Natural killer cell (primary cell): ENCODE results near the gene PPP1R13L. TPM values are rescaled to one million over a fixed set of nuclear protein-coding genes. Genes with fewer than 3 reads are reported as not detected.

Experiments used
- ATAC-seq, 3 donors: fragments of 150-1000 bp in 2 of 3; fragments of 200-7000 bp in 1 of 3; cut with Tn5 transposase; 1 replicate in 1 of 3; 2 replicates in 2 of 3; pipeline ENCODE4 v1.10.0; 2021; ENCODE audit warnings: mild to moderate bottlenecking in 2 of 3, moderate library complexity in 2 of 3
- DNase-seq, 2 donors: peaks; one replicate each; pipeline versions ENCODE4 v3.0.0 to v3.0.0-alpha.2; 2013 to 2021; ENCODE audit warnings: mixed read lengths in 1 of 2
- H3K27ac ChIP-seq: one replicate; pipeline ENCODE4 v1.5.1; 2013; ENCODE audit warnings: mild to moderate bottlenecking, low read length
- H3K27me3 ChIP-seq: one replicate; pipeline ENCODE4 v1.6.1; 2013; ENCODE audit warnings: low read length; ENCODE audit not compliant: control insufficient read depth, insufficient read depth
- H3K36me3 ChIP-seq: one replicate; pipeline ENCODE4 v1.6.1; 2013; ENCODE audit warnings: low read length; ENCODE audit not compliant: control insufficient read depth, insufficient read depth
- H3K4me1 ChIP-seq: one replicate; pipeline ENCODE4 v1.6.1; 2013; ENCODE audit warnings: low read length; ENCODE audit not compliant: control insufficient read depth, insufficient read depth
- H3K4me3 ChIP-seq: one replicate; pipeline ENCODE4 v1.5.1; 2013; ENCODE audit warnings: low read length
- H3K9me3 ChIP-seq: one replicate; pipeline ENCODE4 v1.6.1; 2013; ENCODE audit warnings: low read length; ENCODE audit not compliant: control insufficient read depth, insufficient read depth
- H3K27ac Mint-ChIP-seq, 2 donors: one replicate each; pipeline ENCODE4 v1.8.0; 2022; ENCODE audit warnings: mild to moderate bottlenecking in 2 of 2, mixed read lengths in 2 of 2, moderate library complexity in 1 of 2
- H3K27me3 Mint-ChIP-seq, 2 donors: one replicate each; pipeline ENCODE4 v1.8.0; 2022; ENCODE audit warnings: low read depth in 2 of 2, mixed read lengths in 2 of 2
- H3K36me3 Mint-ChIP-seq: one replicate; pipeline ENCODE4 v1.8.0; 2022; ENCODE audit warnings: mixed read lengths
- H3K4me1 Mint-ChIP-seq, 2 donors: one replicate each; pipeline ENCODE4 v1.8.0; 2022; ENCODE audit warnings: mixed read lengths in 2 of 2
- H3K4me3 Mint-ChIP-seq: one replicate; pipeline ENCODE4 v1.8.0; 2022; ENCODE audit warnings: mild to moderate bottlenecking, moderate library complexity, mixed read lengths
- H3K9me3 Mint-ChIP-seq, 2 donors: one replicate each; pipeline ENCODE4 v1.8.0; 2022; ENCODE audit warnings: mixed read lengths in 2 of 2
- CTCF ChIP-seq: fragments of 200-600 bp; IDR thresholded peaks from one replicate; pipeline ENCODE4 v1.8.0; 2022; ENCODE audit warnings: antibody characterized with exemption
- WGBS: methylation state at CpG from one replicate; pipeline ENCODE4 v1.1.7; 2013; ENCODE audit warnings: missing lambda C conversion rate; ENCODE audit not compliant: insufficient coverage; 5-methylcytosine and 5-hydroxymethylcytosine counted together
- intact Hi-C: fragments of 100-400 bp; cut with micrococcal nuclease; formaldehyde crosslinking; loops from one replicate; pipeline ENCODE4 v1.14.2; 2022
- total RNA-seq, 4 donors: library from RNA; stranded (reverse); fragments of 120-200 nt in 1 of 4; gene quantifications; one replicate each; pipeline versions ENCODE4 v1.2.3 to v1.2.4, GENCODE V29; 2013 to 2022

Gene PPP1R13L
- total RNA-seq, 3 donors from 2014 or later (not counting 1 experiment from before 2014, with no cell fraction given): 5.6 to 7.4 (median 5.9) TPM

- H3K27me3 Mint-ChIP-seq: peaks cover 10 to 22% of the 10 kb centered on the region in 2 donors
- H3K36me3 Mint-ChIP-seq: no peaks in the 10 kb centered on the region
- 80% methylated on average over 29 of the region's 29 CpGs for WGBS
- ATAC-seq (no peak), DNase-seq (no peak)
- no peaks in the 10 kb centered on the region for H3K9me3 Mint-ChIP-seq
- peaks cover 0 to 4% of the 10 kb centered on the region in 2 donors for H3K4me1 Mint-ChIP-seq
- H3K4me3 ChIP-seq: no peak overlapping the region
- no peak for TF ChIP-seq CTCF
- H3K4me3 Mint-ChIP-seq: no peak overlapping the region
- no peaks in the 10 kb centered on the region for H3K4me1 ChIP-seq
- H3K27ac Mint-ChIP-seq: no peak overlapping the region
- no peaks in the 10 kb centered on the region for H3K36me3 ChIP-seq
- intact Hi-C loops: no loop called here
- no peaks in the 10 kb centered on the region for H3K9me3 ChIP-seq
- H3K27ac ChIP-seq: no peak overlapping the region
- H3K27me3 ChIP-seq: peaks cover 15% of the 10 kb centered on the region
Measured at GRCh38 chr19:45382426-45382825, 22.4 kb downstream of the PPP1R13L start.

- Mint-ChIP-seq H3K36me3 (no peaks in the 10 kb centered on the region), H3K4me1 (no peaks in the 10 kb centered on the region), H3K27me3 (peaks cover 0 to 7% of the 10 kb centered on the region in 2 donors), H3K27ac (no peak overlapping the region), H3K4me3 (no peak overlapping the region), H3K9me3 (no peaks in the 10 kb centered on the region)
- intact Hi-C loops: no loop called here
- Histone ChIP-seq H3K27me3 (peaks cover 2% of the 10 kb centered on the region), H3K9me3 (no peaks in the 10 kb centered on the region), H3K4me3 (no peak overlapping the region), H3K27ac (no peak overlapping the region), H3K36me3 (no peaks in the 10 kb centered on the region), H3K4me1 (no peaks in the 10 kb centered on the region)
- no peak for ATAC-seq
- TF ChIP-seq CTCF: no peak
- DNase-seq: no peak
- WGBS: 91% methylated on average over 1 of the region's 1 CpG
Measured at GRCh38 chr19:45380107-45380506, 24.8 kb downstream of the PPP1R13L start.

GRCh38 chr19:45376045-45376724 lies 28.7 kb downstream of the PPP1R13L start:
- Histone ChIP-seq H3K4me1 (peaks cover under 1% of the 10 kb centered on the region), H3K9me3 (no peaks in the 10 kb centered on the region), H3K27me3 (no peaks in the 10 kb centered on the region), H3K36me3 (no peaks in the 10 kb centered on the region), H3K4me3 (no peak overlapping the region), H3K27ac (no peak overlapping the region)
- no peak for TF ChIP-seq CTCF
- Mint-ChIP-seq H3K27ac (no peak overlapping the region), H3K36me3 (no peaks in the 10 kb centered on the region), H3K4me1 (no peaks in the 10 kb centered on the region), H3K4me3 (no peak overlapping the region), H3K9me3 (no peaks in the 10 kb centered on the region), H3K27me3 (peaks cover 0 to 4% of the 10 kb centered on the region in 2 donors)
- intact Hi-C loops: no loop called here
- WGBS: 83% methylated on average over 13 of the region's 13 CpGs
- ATAC-seq (no peak), DNase-seq (no peak)
